Islet of Langerhans (tissue), 1 donor: Measurements from ENCODE around the gene RALBP1.

Source experiments
- FAIRE-seq: peaks from one replicate; lab custom pipeline; 2011; peaks lifted over from hg19 to GRCh38; lab: Jason Lieb, UNC

Gene RALBP1

GRCh38 chr18:9508446-9509025, 33.2 kb downstream of the RALBP1 start:
- FAIRE-seq, result no peak

GRCh38 chr18:9513971-9514512, 38.7 kb downstream of the RALBP1 start:
- FAIRE-seq, result no peak

GRCh38 chr18:9516437-9517064, 41.2 kb downstream of the RALBP1 start:
- no peak for FAIRE-seq

- no peak for FAIRE-seq
These were observed 42.6 kb downstream of the RALBP1 start for GRCh38 chr18:9517869-9518268.

- no peak for FAIRE-seq
These were observed 44.1 kb downstream of the RALBP1 start for GRCh38 chr18:9519399-9519798.

- FAIRE-seq, result no peak
These were observed 45.4 kb downstream of the RALBP1 start for GRCh38 chr18:9520666-9521065.

GRCh38 chr18:9521770-9522169, 46.5 kb downstream of the RALBP1 start:
- FAIRE-seq, result no peak

- no peak for FAIRE-seq
These were observed 47.6 kb downstream of the RALBP1 start for GRCh38 chr18:9522952-9523351.

- FAIRE-seq, result no peak
These were observed 51.1 kb downstream of the RALBP1 start for GRCh38 chr18:9526458-9526857.

GRCh38 chr18:9530226-9531009, 55.1 kb downstream of the RALBP1 start:
- FAIRE-seq, result no peak

- FAIRE-seq, result no peak
These were observed 56.6 kb downstream of the RALBP1 start for GRCh38 chr18:9531791-9532410.

GRCh38 chr18:9534844-9535243, 59.5 kb downstream of the RALBP1 start:
- no peak for FAIRE-seq

GRCh38 chr18:9535430-9535991, 60.2 kb downstream of the RALBP1 start:
- no peak for FAIRE-seq

- no peak for FAIRE-seq
These were observed 61.2 kb downstream of the RALBP1 start for GRCh38 chr18:9536354-9537152.

- FAIRE-seq, result no peak
These were observed 62.4 kb downstream of the RALBP1 start for GRCh38 chr18:9537677-9538076.

- no peak for FAIRE-seq
These were observed 64.0 kb downstream of the RALBP1 start for GRCh38 chr18:9539283-9539682.

- FAIRE-seq, result no peak
These were observed 64.6 kb downstream of the RALBP1 start for GRCh38 chr18:9539938-9540337.

GRCh38 chr18:9542924-9543323, 67.6 kb downstream of the RALBP1 start:
- FAIRE-seq, result no peak

GRCh38 chr18:9545029-9545428, 69.7 kb downstream of the RALBP1 start:
- no peak for FAIRE-seq

GRCh38 chr18:9546468-9546867, 71.2 kb downstream of the RALBP1 start:
- no peak for FAIRE-seq

- FAIRE-seq, result no peak
These were observed 72.5 kb downstream of the RALBP1 start for GRCh38 chr18:9547782-9548181.

GRCh38 chr18:9549405-9549804, 74.1 kb downstream of the RALBP1 start:
- FAIRE-seq, result no peak
